BLaER1 (cell line): ENCODE measurements around the gene IFNGR1.

ENCODE experiments used
- H3K27ac ChIP-seq: shearing (Covaris generic); formaldehyde crosslinking; 2 replicates; pipeline ENCODE4 v1.8.1; 2022
- H3K27me3 ChIP-seq: shearing (Covaris generic); formaldehyde crosslinking; 2 replicates; pipeline ENCODE4 v1.8.1; 2022
- H3K36me3 ChIP-seq: shearing (Covaris generic); formaldehyde crosslinking; 2 replicates; pipeline ENCODE4 v1.8.1; 2022
- H3K4me1 ChIP-seq: shearing (Covaris generic); formaldehyde crosslinking; 2 replicates; pipeline ENCODE4 v1.8.1; 2022
- H3K4me2 ChIP-seq: shearing (Covaris generic); formaldehyde crosslinking; 2 replicates; pipeline ENCODE4 v1.8.1; 2022
- H3K4me3 ChIP-seq: shearing (Covaris generic); formaldehyde crosslinking; 2 replicates; pipeline ENCODE4 v1.8.1; 2022
- H3K9ac ChIP-seq: shearing (Covaris generic); formaldehyde crosslinking; 2 replicates; pipeline ENCODE4 v1.8.1; 2022
- H3K9me3 ChIP-seq: shearing (Covaris generic); formaldehyde crosslinking; 2 replicates; pipeline ENCODE4 v1.8.1; 2022
- H4K20me1 ChIP-seq: shearing (Covaris generic); formaldehyde crosslinking; 2 replicates; pipeline ENCODE4 v1.8.1; 2022
- Cebpa-rat ChIP-seq: shearing (Covaris generic); IDR thresholded peaks from 2 replicates; pipeline ENCODE4 v1.8.1; 2022

Gene IFNGR1

GRCh38 chr6:137162692-137163306 lies 56.4 kb downstream of the IFNGR1 start:
- peaks cover 11% of the 10 kb centered on the region; the same call in 1 of the 2 replicates for H3K4me1 ChIP-seq

DNA sequence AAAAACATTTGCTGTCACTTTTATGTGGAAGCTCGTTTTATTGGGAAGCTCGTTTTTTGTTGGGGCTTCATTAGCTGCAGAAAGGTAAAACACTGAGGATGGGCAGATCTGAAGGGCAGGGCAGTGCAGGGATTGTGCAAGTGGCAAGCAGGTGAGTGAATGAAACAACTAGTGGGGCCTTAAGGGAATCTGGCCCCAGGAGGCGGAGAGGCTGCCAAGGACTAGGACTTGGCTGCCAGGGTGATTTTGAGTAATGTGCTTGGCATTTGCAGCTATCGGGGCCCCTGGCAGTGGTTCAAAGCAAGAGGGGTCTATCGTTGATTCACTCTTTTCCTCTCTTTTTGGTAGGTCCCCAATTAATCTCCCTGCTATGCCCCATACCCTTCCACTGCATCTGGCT lies 57.2 kb downstream of the IFNGR1 start:
- H3K9me3 ChIP-seq = peaks cover 72% of the 10 kb centered on the region

More at GRCh38 chr6:137162692-137163306, 56.4 kb downstream of the IFNGR1 start:
- H3K4me3 ChIP-seq = peak overlapping the region; percentile 28; the same call in 1 of the 2 replicates
- H3K9ac ChIP-seq = no peak overlapping the region
- H3K27me3 ChIP-seq = no peaks in the 10 kb centered on the region
- peaks cover 8% of the 10 kb centered on the region; the same call in 1 of the 2 replicates for H3K36me3 ChIP-seq
- no peaks in the 10 kb centered on the region for H4K20me1 ChIP-seq
- no peak overlapping the region for H3K27ac ChIP-seq
- peaks cover 65% of the 10 kb centered on the region for H3K9me3 ChIP-seq
- no peak overlapping the region for H3K4me2 ChIP-seq
- no peak for TF ChIP-seq Cebpa-rat

DNA sequence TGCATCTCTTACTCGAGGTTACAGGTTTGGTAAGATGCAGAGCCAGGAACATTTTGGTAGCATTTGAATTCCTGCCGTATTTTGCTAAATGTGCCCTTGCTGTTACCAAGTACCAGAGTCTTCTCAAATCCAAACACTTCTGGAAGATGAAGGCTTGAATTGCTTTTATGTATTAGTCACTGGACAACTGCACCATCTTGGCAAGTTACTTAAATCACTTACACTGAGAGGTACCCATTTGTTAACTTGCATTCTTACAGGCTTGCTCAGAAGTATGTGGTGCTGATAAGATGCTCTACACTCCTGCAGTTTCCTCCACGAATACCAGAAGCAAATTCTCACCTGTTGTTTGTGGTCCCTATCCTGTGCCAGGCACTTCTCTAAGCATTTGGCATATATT lies 58.4 kb downstream of the IFNGR1 start:
- no peak overlapping the region for H3K4me2 ChIP-seq
- H3K27me3 ChIP-seq = no peaks in the 10 kb centered on the region
- no peak overlapping the region for H3K9ac ChIP-seq
- peaks cover 8% of the 10 kb centered on the region; the same call in 1 of the 2 replicates for H3K36me3 ChIP-seq
- no peaks in the 10 kb centered on the region for H4K20me1 ChIP-seq
- peaks cover 61% of the 10 kb centered on the region for H3K9me3 ChIP-seq
- H3K27ac ChIP-seq = no peak overlapping the region
- H3K4me3 ChIP-seq = no peak overlapping the region
- peaks cover 18% of the 10 kb centered on the region for H3K4me1 ChIP-seq
- no peak for TF ChIP-seq Cebpa-rat

More for the DNA sequence above, 57.2 kb downstream of the IFNGR1 start:
- no peak overlapping the region for H3K27ac ChIP-seq
- H3K9ac ChIP-seq = no peak overlapping the region
- no peak overlapping the region for H3K4me3 ChIP-seq
- no peak for TF ChIP-seq Cebpa-rat
- no peaks in the 10 kb centered on the region for H4K20me1 ChIP-seq
- H3K4me1 ChIP-seq = peaks cover 13% of the 10 kb centered on the region
- no peak overlapping the region for H3K4me2 ChIP-seq
- H3K36me3 ChIP-seq = peaks cover 8% of the 10 kb centered on the region; the same call in 1 of the 2 replicates
- no peaks in the 10 kb centered on the region for H3K27me3 ChIP-seq

GRCh38 chr6:137159912-137160311 lies 59.3 kb downstream of the IFNGR1 start:
- no peak overlapping the region for H3K9ac ChIP-seq
- no peak for TF ChIP-seq Cebpa-rat
- H3K4me1 ChIP-seq = peaks cover 22% of the 10 kb centered on the region
- no peak overlapping the region for H3K4me2 ChIP-seq
- no peak overlapping the region for H3K4me3 ChIP-seq
- H3K27me3 ChIP-seq = no peaks in the 10 kb centered on the region
- no peak overlapping the region for H3K27ac ChIP-seq
- peaks cover 52% of the 10 kb centered on the region for H3K9me3 ChIP-seq
- peaks cover 8% of the 10 kb centered on the region; the same call in 1 of the 2 replicates for H3K36me3 ChIP-seq
- H4K20me1 ChIP-seq = no peaks in the 10 kb centered on the region

DNA sequence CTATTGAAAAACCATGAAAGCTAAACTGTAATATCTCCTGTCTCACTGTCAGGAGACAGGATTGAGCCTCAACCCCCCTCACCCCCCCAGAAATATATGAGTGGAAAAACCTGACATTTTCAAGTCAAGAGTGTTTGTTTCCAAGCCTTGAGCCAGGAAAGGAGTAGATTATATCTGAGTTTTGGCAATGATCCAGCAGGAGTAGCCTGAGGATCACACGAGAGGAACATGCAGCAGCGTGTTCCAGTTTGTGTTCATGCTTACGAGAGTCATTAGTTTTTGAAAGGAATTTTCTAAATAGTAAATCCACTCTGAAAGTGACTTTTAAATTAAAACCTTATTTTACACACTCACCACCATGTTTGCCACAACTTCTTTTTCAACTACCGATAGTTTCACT lies 61.6 kb downstream of the IFNGR1 start:
- H3K4me3 ChIP-seq = no peak overlapping the region
- peaks cover 46% of the 10 kb centered on the region for H3K9me3 ChIP-seq
- H3K9ac ChIP-seq = no peak overlapping the region
- H3K36me3 ChIP-seq = no peaks in the 10 kb centered on the region
- peaks cover 26% of the 10 kb centered on the region for H3K4me1 ChIP-seq
- H3K27ac ChIP-seq = no peak overlapping the region
- H4K20me1 ChIP-seq = no peaks in the 10 kb centered on the region
- no peaks in the 10 kb centered on the region for H3K27me3 ChIP-seq
- TF ChIP-seq Cebpa-rat = no peak
- no peak overlapping the region for H3K4me2 ChIP-seq

- H3K27me3 ChIP-seq = no peaks in the 10 kb centered on the region
- no peak overlapping the region for H3K4me3 ChIP-seq
- no peak overlapping the region for H3K9ac ChIP-seq
- H3K27ac ChIP-seq = no peak overlapping the region
- H3K4me1 ChIP-seq = peaks cover 26% of the 10 kb centered on the region
- no peaks in the 10 kb centered on the region for H3K36me3 ChIP-seq
- peaks cover 46% of the 10 kb centered on the region for H3K9me3 ChIP-seq
- TF ChIP-seq Cebpa-rat = no peak
- peak overlapping the region; percentile 76; the same call in 1 of the 2 replicates for H3K4me2 ChIP-seq
- no peaks in the 10 kb centered on the region for H4K20me1 ChIP-seq
These were observed 62.5 kb downstream of the IFNGR1 start for GRCh38 chr6:137156650-137157049.

- H3K27ac ChIP-seq = no peak overlapping the region
- no peaks in the 10 kb centered on the region for H3K27me3 ChIP-seq
- TF ChIP-seq Cebpa-rat = no peak
- peaks cover 54% of the 10 kb centered on the region for H3K9me3 ChIP-seq
- H3K4me2 ChIP-seq = peak overlapping the region; percentile 76
- no peaks in the 10 kb centered on the region for H3K36me3 ChIP-seq
- no peak overlapping the region for H3K4me3 ChIP-seq
- H4K20me1 ChIP-seq = no peaks in the 10 kb centered on the region
- H3K9ac ChIP-seq = no peak overlapping the region
- peaks cover 26% of the 10 kb centered on the region for H3K4me1 ChIP-seq
These were observed 63.4 kb downstream of the IFNGR1 start for GRCh38 chr6:137155830-137156229.

DNA sequence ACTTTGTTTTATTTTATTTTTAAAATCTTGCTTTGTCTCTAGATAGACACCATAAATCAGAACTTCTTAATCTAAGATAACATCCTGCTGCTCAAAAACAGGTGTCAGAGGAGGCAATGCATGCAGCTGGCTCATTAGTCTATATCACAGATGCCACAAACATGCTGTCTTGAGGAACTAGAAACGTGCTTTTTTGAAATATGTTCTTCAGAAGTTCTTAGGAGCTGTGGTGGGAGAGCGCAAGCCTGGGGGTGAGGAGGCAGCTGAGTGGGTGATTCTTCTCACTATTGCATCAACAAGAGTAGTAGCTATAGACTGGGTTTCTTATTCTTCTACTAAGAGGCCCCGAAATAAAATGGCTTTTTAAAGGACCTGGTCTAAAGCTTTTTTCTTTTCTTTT lies 69.1 kb downstream of the IFNGR1 start:
- H4K20me1 ChIP-seq = no peaks in the 10 kb centered on the region
- no peak overlapping the region for H3K4me3 ChIP-seq
- H3K9me3 ChIP-seq = peaks cover 37% of the 10 kb centered on the region
- H3K9ac ChIP-seq = no peak overlapping the region
- H3K27ac ChIP-seq = no peak overlapping the region
- TF ChIP-seq Cebpa-rat = no peak
- no peak overlapping the region for H3K4me2 ChIP-seq
- no peaks in the 10 kb centered on the region for H3K36me3 ChIP-seq
- peaks cover 6% of the 10 kb centered on the region for H3K4me1 ChIP-seq
- H3K27me3 ChIP-seq = no peaks in the 10 kb centered on the region

DNA sequence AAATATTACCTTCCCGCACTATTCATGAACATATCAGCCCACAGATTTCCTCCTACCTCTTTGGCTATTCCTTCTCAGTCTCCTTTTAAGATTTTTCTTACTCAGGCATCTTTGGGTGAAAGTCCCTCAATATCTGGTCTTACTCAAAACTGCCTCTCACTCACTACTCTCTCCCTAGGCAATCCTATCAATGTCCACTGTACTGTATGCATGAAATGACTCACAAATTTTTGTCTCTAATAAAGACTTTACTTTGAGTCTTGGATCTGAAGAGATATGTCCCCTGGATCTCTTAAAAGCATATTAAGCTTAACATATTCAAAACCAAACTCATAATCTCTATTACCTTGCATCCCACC lies 70.2 kb downstream of the IFNGR1 start:
- no peak overlapping the region for H3K4me2 ChIP-seq
- no peak for TF ChIP-seq Cebpa-rat
- no peak overlapping the region for H3K27ac ChIP-seq

GRCh38 chr6:137148306-137149034 lies 70.7 kb downstream of the IFNGR1 start:
- H3K27ac ChIP-seq = no peak overlapping the region
- TF ChIP-seq Cebpa-rat = no peak
- no peaks in the 10 kb centered on the region for H4K20me1 ChIP-seq
- H3K4me1 ChIP-seq = no peaks in the 10 kb centered on the region
- H3K9me3 ChIP-seq = peaks cover 29% of the 10 kb centered on the region
- H3K4me2 ChIP-seq = no peak overlapping the region
- H3K36me3 ChIP-seq = no peaks in the 10 kb centered on the region
- no peaks in the 10 kb centered on the region for H3K27me3 ChIP-seq
- no peak overlapping the region for H3K4me3 ChIP-seq
- no peak overlapping the region for H3K9ac ChIP-seq

More for the DNA sequence above, 70.2 kb downstream of the IFNGR1 start:
- Histone ChIP-seq H3K27me3 (no peaks in the 10 kb centered on the region), H4K20me1 (no peaks in the 10 kb centered on the region), H3K4me1 (no peaks in the 10 kb centered on the region), H3K9ac (no peak overlapping the region), H3K9me3 (peaks cover 33% of the 10 kb centered on the region), H3K4me3 (no peak overlapping the region), H3K36me3 (no peaks in the 10 kb centered on the region)
